Measurements from ENCODE around the gene MGMT. TPM values are rescaled to one million over a fixed set of nuclear protein-coding genes. Genes with fewer than 3 reads are reported as not detected.

The MGMT gene
- total and polyA plus RNA-seq, 2 experiments from 2014 or later, result 19.3 to 21.9 TPM

GRCh38 chr10:129742742-129743550 is 275.9 kb downstream of the MGMT start:
- Mint-ChIP-seq H3K27ac (no peak overlapping the region), H3K4me1 (no peaks in the 10 kb centered on the region), H3K9me3 (peaks cover 24% of the 10 kb centered on the region), H3K4me3 (no peak overlapping the region), H3K36me3 (ENCODE audit: low read depth) (peaks cover 23% of the 10 kb centered on the region; the same call in 2 of the 3 replicates), H3K27me3 (ENCODE audit: insufficient read depth, low read depth, poor library complexity) (peaks cover 8% of the 10 kb centered on the region)
- ATAC-seq (no peak), DNase-seq (ENCODE audit: low spot score) (no peak)
- no peaks in the 10 kb centered on the region for H4K20me1 ChIP-seq (replicated peaks; ENCODE audit: insufficient read depth)
- H3K4me2 ChIP-seq, result no peak overlapping the region
- H3K27me3 ChIP-seq (ENCODE audit: insufficient read depth), result no peaks in the 10 kb centered on the region
- TF ChIP-seq CTCF (conservative IDR thresholded peaks at IDR 0.05; ENCODE audit: low read depth in 2 of 2), result no peak
- no peak for TF ChIP-seq ZNF462 (CRISPR knock-in tag; IDR thresholded peaks at IDR 0.05)
- TF ChIP-seq ZNF114 (CRISPR knock-in tag; IDR thresholded peaks at IDR 0.05), result no peak
- no peak for TF ChIP-seq POLR2AphosphoS5 (IDR thresholded peaks at IDR 0.05; ENCODE audit: low read depth)
- TF ChIP-seq REST (IDR thresholded peaks at IDR 0.05; ENCODE audit: unreplicated experiment), result no peak
- TF ChIP-seq EZH2phosphoT487 (IDR thresholded peaks at IDR 0.05; ENCODE audit: unreplicated experiment), result no peak
- TF ChIP-seq EZH2 (IDR thresholded peaks at IDR 0.05; ENCODE audit: low read depth, unreplicated experiment), result no peak
- TF ChIP-seq ETS1 (IDR thresholded peaks at IDR 0.05), result no peak
- TF ChIP-seq JUNB (IDR thresholded peaks at IDR 0.05; ENCODE audit: unreplicated experiment), result no peak
- no peak for TF ChIP-seq ZNF331 (CRISPR knock-in tag; IDR thresholded peaks at IDR 0.05; ENCODE audit: low read depth)
- no peak for TF ChIP-seq STAT1 (IDR thresholded peaks at IDR 0.05; ENCODE audit: unreplicated experiment)
- TF ChIP-seq CREB1 (CRISPR knock-in tag; IDR thresholded peaks at IDR 0.05; ENCODE audit: low read depth), result no peak
- no peaks in the 10 kb centered on the region for H3K36me3 ChIP-seq (ENCODE audit: insufficient read depth)
- no peak overlapping the region for H3K4me3 ChIP-seq
- no peaks in the 10 kb centered on the region for H3F3A ChIP-seq (replicated peaks; ENCODE audit: low read depth)
- H3K79me2 ChIP-seq (replicated peaks; ENCODE audit: insufficient read depth), result no peaks in the 10 kb centered on the region
- no peak overlapping the region for H3K27ac ChIP-seq (ENCODE audit: low read depth)
- H3K9me2 ChIP-seq (ENCODE audit: insufficient read depth), result no peaks in the 10 kb centered on the region
- no peak overlapping the region for H2AFZ ChIP-seq
- H3K4me1 ChIP-seq (ENCODE audit: insufficient read depth), result no peaks in the 10 kb centered on the region
